Activated T-cell treated with anti-CD3 and anti-CD28 coated beads for 4 hours (primary cell): ENCODE measurements around the gene EME2.

ENCODE experiments used
- DNase-seq: peaks from one replicate; pipeline ENCODE4 v3.0.0-alpha.2; 2020

The EME2 gene

GRCh38 chr16:1821861-1822611 is 49.4 kb downstream of the EME2 start:
- no peak for DNase-seq

- no peak for DNase-seq
These were observed 50.2 kb downstream of the EME2 start for GRCh38 chr16:1822801-1823200.

- DNase-seq, result no peak
These were observed 51.2 kb downstream of the EME2 start for GRCh38 chr16:1823821-1824220.

- no peak for DNase-seq
These were observed 52.8 kb downstream of the EME2 start for GRCh38 chr16:1825381-1825863.
